H1 (cell line): Measurements from ENCODE around the gene SEZ6.

Source experiments
- EGR1 ChIP-seq: IDR thresholded peaks from 2 replicates; pipeline ENCODE4 v1.6.1; 2011; ENCODE audit warnings: low read depth, low read length, borderline replicate concordance
- EZH2 ChIP-seq: fragments of 200-600 bp; sonication (generic); IDR thresholded peaks from 2 replicates; pipeline ENCODE4 v1.7.1; 2012; ENCODE audit warnings: low read depth, mild to moderate bottlenecking, moderate library complexity, low read length, inconsistent platforms; ENCODE audit not compliant: severe bottlenecking
- GABPA ChIP-seq: IDR thresholded peaks from 2 replicates; pipeline ENCODE4 v1.6.1; 2011; ENCODE audit warnings: mild to moderate bottlenecking, low read length, moderate library complexity, borderline replicate concordance; ENCODE audit not compliant: insufficient read depth
- POLR2A ChIP-seq, 2 experiments: IDR thresholded peaks; 1 replicate in 1 of 2; 2 replicates in 1 of 2; pipeline ENCODE4 v1.6.1; 2011; ENCODE audit warnings: low read depth in 2 of 2, low read length in 2 of 2, mild to moderate bottlenecking in 2 of 2; ENCODE audit errors: control extremely low read depth in 1 of 2
- RAD21 ChIP-seq, 2 experiments: IDR thresholded peaks in 1 of 2; conservative IDR thresholded peaks in 1 of 2; 2 replicates each; pipeline ENCODE4 v1.6.1; 2011; ENCODE audit warnings: low read depth in 2 of 2, low read length in 2 of 2, improper control_type of control experiment in 1 of 2, inconsistent platforms in 1 of 2, mild to moderate bottlenecking in 1 of 2, moderate library complexity in 1 of 2
- RNF2 ChIP-seq: fragments of 200-900, 300-1000 bp; sonication (generic); IDR thresholded peaks from 2 replicates; pipeline ENCODE4 v1.7.1; 2016; ENCODE audit warnings: borderline replicate concordance, low read depth, mild to moderate bottlenecking, antibody characterized with exemption, low read length; ENCODE audit not compliant: poor library complexity, severe bottlenecking; ENCODE audit errors: missing control alignments
- TCF12 ChIP-seq: IDR thresholded peaks from 2 replicates; pipeline ENCODE4 v1.6.1; 2011; ENCODE audit warnings: low read depth, mild to moderate bottlenecking, low read length
- ZNF274 ChIP-seq: IDR thresholded peaks from 2 replicates; pipeline ENCODE4 v1.7.0; 2012; ENCODE audit warnings: low read length, borderline replicate concordance; ENCODE audit errors: extremely low read depth
- TF ChIP-seq, protein P1 (sequence below): IDR thresholded peaks from 2 replicates; pipeline ENCODE4 v1.6.1; 2012; ENCODE audit warnings: inconsistent platforms

GRCh38 chr17:29021226-29021625 lies 15.4 kb upstream of the SEZ6 start:
- TF ChIP-seq RAD21 (IDR thresholded peaks at IDR 0.05 in 1 of 2, conservative IDR thresholded peaks at IDR 0.05 in 1 of 2; ENCODE audit: low read depth in 2 of 2, low read length in 2 of 2) (no peak), EZH2 (no peak), POLR2A (IDR thresholded peaks at IDR 0.05; ENCODE audit: control extremely low read depth in 1 of 2, low read depth in 2 of 2, low read length in 2 of 2) (no peak), GABPA (no peak), EGR1 (no peak), TCF12 (no peak), ZNF274 (no peak), RNF2 (no peak)
- TF ChIP-seq, protein P1, sequence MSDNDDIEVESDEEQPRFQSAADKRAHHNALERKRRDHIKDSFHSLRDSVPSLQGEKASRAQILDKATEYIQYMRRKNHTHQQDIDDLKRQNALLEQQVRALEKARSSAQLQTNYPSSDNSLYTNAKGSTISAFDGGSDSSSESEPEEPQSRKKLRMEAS = no peak
